Measurements from ENCODE around the gene PSME2.

GRCh38 chr14:24135834-24136683 is 10.4 kb downstream of the PSME2 start, which contains the start of gene PSME1:
- no peak for TF ChIP-seq EZH2 (IDR thresholded peaks at IDR 0.05; ENCODE audit: low read depth, unreplicated experiment)
- no peak for TF ChIP-seq CTCF (conservative IDR thresholded peaks at IDR 0.05; ENCODE audit: low read depth in 2 of 2)
- TF ChIP-seq EZH2phosphoT487 (IDR thresholded peaks at IDR 0.05; ENCODE audit: unreplicated experiment), result no peak
- TF ChIP-seq JUNB (IDR thresholded peaks at IDR 0.05; ENCODE audit: unreplicated experiment), result no peak
- no peak for TF ChIP-seq ZNF331 (CRISPR knock-in tag; IDR thresholded peaks at IDR 0.05; ENCODE audit: low read depth)
- TF ChIP-seq POLR2AphosphoS5 (IDR thresholded peaks at IDR 0.05; ENCODE audit: low read depth), result peak; percentile 80
- TF ChIP-seq CREB1 (CRISPR knock-in tag; IDR thresholded peaks at IDR 0.05; ENCODE audit: low read depth), result no peak
- TF ChIP-seq, protein P1, sequence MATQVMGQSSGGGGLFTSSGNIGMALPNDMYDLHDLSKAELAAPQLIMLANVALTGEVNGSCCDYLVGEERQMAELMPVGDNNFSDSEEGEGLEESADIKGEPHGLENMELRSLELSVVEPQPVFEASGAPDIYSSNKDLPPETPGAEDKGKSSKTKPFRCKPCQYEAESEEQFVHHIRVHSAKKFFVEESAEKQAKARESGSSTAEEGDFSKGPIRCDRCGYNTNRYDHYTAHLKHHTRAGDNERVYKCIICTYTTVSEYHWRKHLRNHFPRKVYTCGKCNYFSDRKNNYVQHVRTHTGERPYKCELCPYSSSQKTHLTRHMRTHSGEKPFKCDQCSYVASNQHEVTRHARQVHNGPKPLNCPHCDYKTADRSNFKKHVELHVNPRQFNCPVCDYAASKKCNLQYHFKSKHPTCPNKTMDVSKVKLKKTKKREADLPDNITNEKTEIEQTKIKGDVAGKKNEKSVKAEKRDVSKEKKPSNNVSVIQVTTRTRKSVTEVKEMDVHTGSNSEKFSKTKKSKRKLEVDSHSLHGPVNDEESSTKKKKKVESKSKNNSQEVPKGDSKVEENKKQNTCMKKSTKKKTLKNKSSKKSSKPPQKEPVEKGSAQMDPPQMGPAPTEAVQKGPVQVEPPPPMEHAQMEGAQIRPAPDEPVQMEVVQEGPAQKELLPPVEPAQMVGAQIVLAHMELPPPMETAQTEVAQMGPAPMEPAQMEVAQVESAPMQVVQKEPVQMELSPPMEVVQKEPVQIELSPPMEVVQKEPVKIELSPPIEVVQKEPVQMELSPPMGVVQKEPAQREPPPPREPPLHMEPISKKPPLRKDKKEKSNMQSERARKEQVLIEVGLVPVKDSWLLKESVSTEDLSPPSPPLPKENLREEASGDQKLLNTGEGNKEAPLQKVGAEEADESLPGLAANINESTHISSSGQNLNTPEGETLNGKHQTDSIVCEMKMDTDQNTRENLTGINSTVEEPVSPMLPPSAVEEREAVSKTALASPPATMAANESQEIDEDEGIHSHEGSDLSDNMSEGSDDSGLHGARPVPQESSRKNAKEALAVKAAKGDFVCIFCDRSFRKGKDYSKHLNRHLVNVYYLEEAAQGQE (IDR thresholded peaks at IDR 0.05; ENCODE audit: unreplicated experiment), result no peak
- no peak for TF ChIP-seq ETS1 (IDR thresholded peaks at IDR 0.05)
- TF ChIP-seq NANOG (IDR thresholded peaks at IDR 0.05; ENCODE audit: borderline replicate concordance), result no peak
- TF ChIP-seq ZNF114 (CRISPR knock-in tag; IDR thresholded peaks at IDR 0.05), result no peak
- no peak for TF ChIP-seq STAT1 (IDR thresholded peaks at IDR 0.05; ENCODE audit: unreplicated experiment)
